Lung (tissue), 12 donors: ENCODE measurements around the gene PSMB2. TPM values are rescaled to one million over a fixed set of nuclear protein-coding genes. Genes with fewer than 3 reads are reported as not detected.

ENCODE experiments used
- ATAC-seq: fragments of 200-7000 bp; cut with Tn5 transposase; one replicate; pipeline ENCODE4 v1.9.1; 2020; ENCODE audit warnings: moderate number of reproducible peaks; ENCODE audit not compliant: insufficient read depth, low FRiP score
- DNase-seq, 3 donors: peaks; one replicate each; pipeline ENCODE4 v3.0.0-alpha.2; 2013 to 2017
- H3K27ac ChIP-seq, 2 donors: one replicate each; pipeline ENCODE4 v1.5.1; 2013; ENCODE audit warnings: mild to moderate bottlenecking in 2 of 2, moderate library complexity in 2 of 2, control low read depth in 1 of 2, inconsistent platforms in 1 of 2, low read depth in 1 of 2, low read length in 1 of 2
- H3K27me3 ChIP-seq, 3 donors: one replicate each; pipeline ENCODE4 v1.5.1; 2013; ENCODE audit warnings: low read length in 2 of 3; ENCODE audit not compliant: control insufficient read depth in 3 of 3, insufficient read depth in 3 of 3
- H3K36me3 ChIP-seq, 4 donors: one replicate each; pipeline ENCODE4 v1.5.1; 2013; ENCODE audit warnings: low read length in 4 of 4, mild to moderate bottlenecking in 1 of 4, moderate library complexity in 1 of 4; ENCODE audit not compliant: control insufficient read depth in 4 of 4, insufficient read depth in 4 of 4
- H3K4me1 ChIP-seq, 5 donors: one replicate each; pipeline ENCODE4 v1.5.1; 2013; ENCODE audit warnings: low read length in 5 of 5, mild to moderate bottlenecking in 2 of 5, moderate library complexity in 1 of 5; ENCODE audit not compliant: control insufficient read depth in 5 of 5, insufficient read depth in 5 of 5
- H3K4me3 ChIP-seq: one replicate; pipeline ENCODE4 v1.5.1; 2013; ENCODE audit warnings: mild to moderate bottlenecking, control low read depth, moderate library complexity
- H3K9ac ChIP-seq, 2 donors: one replicate each; pipeline ENCODE4 v1.5.1; 2013; ENCODE audit warnings: low read length in 2 of 2, control low read depth in 1 of 2; ENCODE audit not compliant: insufficient read depth in 1 of 2
- H3K9me3 ChIP-seq, 4 donors: one replicate each; pipeline ENCODE4 v1.5.1; 2013; ENCODE audit warnings: low read length in 3 of 4, mild to moderate bottlenecking in 1 of 4, moderate library complexity in 1 of 4; ENCODE audit not compliant: control insufficient read depth in 4 of 4, insufficient read depth in 3 of 4
- WGBS, 2 donors: extraction: QIAGEN DNeasy Blood & Tissue Kit; methylation state at CpG; one replicate each; pipeline ENCODE4 v1.1.7; 2013; 5-methylcytosine and 5-hydroxymethylcytosine counted together
- polyA plus RNA-seq, 2 donors: library from polyadenylated mRNA; stranded (reverse); fragments of 200-250 nt; gene quantifications; one replicate each; pipeline ENCODE4 v1.2.1, GENCODE V29; 2013
- total RNA-seq, 2 donors: library from RNA; depleted of rRNA in 1 of 2; stranded (reverse); fragments of >200 nt in 1 of 2; gene quantifications; one replicate each; pipeline ENCODE4 v1.2.1, GENCODE V29; 2014 to 2021
- TF ChIP-seq, protein P1 (sequence below): IDR thresholded peaks from 2 replicates; pipeline ENCODE4 v1.5.1; 2012; ENCODE audit warnings: mild to moderate bottlenecking; ENCODE audit errors: control extremely low read depth, extremely low read depth
- donor health status: control.
- donor health status: control.
- donor health status: Bipolar disorder and iron deficiency.
- donor health status: healthy.
- donor health status: DM: yes; HTN: yes; CAD: no.

Gene PSMB2
- total and polyA plus RNA-seq, 4 donors = 32.0 to 59.2 (median 57.8) TPM

DNA sequence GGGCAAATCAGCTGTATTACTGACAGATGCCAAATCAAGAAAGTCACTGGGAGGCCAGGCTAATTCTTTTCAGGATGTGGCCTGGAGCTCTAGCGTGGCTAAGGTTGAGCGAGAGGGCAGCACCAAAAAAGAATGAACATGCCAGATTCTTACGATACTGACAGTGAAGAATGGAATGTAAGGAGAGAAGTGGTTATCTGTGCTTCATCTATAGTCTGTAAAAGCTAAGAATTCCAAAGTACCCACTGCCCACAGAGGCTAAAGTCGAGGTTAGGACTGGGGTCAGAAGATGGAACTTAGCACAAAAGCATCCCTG, 35.5 kb downstream of the PSMB2 start:
- Histone ChIP-seq H3K9me3 (no peaks in the 10 kb centered on the region), H3K36me3 (peaks cover 21 to 46% (median 38%) of the 10 kb centered on the region in 4 donors), H3K27me3 (no peaks in the 10 kb centered on the region), H3K4me1 (no peaks in the 10 kb centered on the region), H3K27ac (no peak overlapping the region), H3K9ac (no peak overlapping the region), H3K4me3 (no peak overlapping the region)
- TF ChIP-seq, protein P1, sequence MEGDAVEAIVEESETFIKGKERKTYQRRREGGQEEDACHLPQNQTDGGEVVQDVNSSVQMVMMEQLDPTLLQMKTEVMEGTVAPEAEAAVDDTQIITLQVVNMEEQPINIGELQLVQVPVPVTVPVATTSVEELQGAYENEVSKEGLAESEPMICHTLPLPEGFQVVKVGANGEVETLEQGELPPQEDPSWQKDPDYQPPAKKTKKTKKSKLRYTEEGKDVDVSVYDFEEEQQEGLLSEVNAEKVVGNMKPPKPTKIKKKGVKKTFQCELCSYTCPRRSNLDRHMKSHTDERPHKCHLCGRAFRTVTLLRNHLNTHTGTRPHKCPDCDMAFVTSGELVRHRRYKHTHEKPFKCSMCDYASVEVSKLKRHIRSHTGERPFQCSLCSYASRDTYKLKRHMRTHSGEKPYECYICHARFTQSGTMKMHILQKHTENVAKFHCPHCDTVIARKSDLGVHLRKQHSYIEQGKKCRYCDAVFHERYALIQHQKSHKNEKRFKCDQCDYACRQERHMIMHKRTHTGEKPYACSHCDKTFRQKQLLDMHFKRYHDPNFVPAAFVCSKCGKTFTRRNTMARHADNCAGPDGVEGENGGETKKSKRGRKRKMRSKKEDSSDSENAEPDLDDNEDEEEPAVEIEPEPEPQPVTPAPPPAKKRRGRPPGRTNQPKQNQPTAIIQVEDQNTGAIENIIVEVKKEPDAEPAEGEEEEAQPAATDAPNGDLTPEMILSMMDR = no peak
- ATAC-seq (no peak), DNase-seq (no peak)
- 91 to 93% methylated on average over 4 of the region's 4 CpGs for WGBS, 2 donors

DNA sequence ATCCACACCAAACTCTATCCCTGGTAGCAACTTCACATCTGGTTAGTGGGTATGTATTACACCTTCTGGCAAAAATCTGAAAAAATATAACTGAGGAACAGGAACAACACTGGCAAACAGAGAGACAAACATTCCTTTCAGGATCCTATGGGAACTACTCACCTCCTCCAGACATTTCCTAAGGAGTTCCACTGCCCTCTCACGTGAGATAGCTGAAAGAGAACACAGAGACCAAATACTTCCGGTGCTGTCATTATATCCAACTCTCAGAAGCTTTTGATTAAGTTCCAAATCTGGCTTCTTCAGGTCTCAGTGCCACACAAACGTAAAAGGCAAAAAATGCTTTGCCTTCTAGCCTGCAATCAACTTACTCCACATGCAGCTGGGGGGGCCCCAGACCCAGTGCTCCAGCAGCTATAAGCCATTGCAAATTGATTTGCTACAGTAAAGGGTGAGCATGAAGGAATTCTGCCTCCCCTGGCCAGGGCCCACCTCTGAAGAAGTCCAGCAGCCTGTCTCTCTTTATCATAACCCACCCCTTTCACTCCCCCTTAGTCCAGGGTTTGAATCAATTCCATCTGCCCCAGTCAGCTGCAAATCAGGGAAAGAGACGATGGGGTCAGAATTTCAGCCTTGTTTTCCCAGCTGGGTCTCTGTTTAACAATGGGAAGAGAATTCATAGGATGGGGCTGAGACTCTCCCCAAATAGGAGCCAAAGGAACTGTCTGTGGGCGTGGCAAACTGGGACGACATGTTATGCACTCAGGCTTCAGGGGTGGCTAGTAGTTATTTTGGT, 36.1 kb downstream of the PSMB2 start:
- Histone ChIP-seq H3K36me3 (peaks cover 23 to 46% (median 38%) of the 10 kb centered on the region in 4 donors), H3K27me3 (no peaks in the 10 kb centered on the region), H3K27ac (no peak overlapping the region), H3K9ac (no peak overlapping the region), H3K4me1 (no peaks in the 10 kb centered on the region), H3K4me3 (no peak overlapping the region), H3K9me3 (no peaks in the 10 kb centered on the region)
- 90 to 94% methylated on average over 6 of the region's 6 CpGs for WGBS, 2 donors
- TF ChIP-seq, protein P1 = no peak
- ATAC-seq (no peak), DNase-seq (no peak)

DNA sequence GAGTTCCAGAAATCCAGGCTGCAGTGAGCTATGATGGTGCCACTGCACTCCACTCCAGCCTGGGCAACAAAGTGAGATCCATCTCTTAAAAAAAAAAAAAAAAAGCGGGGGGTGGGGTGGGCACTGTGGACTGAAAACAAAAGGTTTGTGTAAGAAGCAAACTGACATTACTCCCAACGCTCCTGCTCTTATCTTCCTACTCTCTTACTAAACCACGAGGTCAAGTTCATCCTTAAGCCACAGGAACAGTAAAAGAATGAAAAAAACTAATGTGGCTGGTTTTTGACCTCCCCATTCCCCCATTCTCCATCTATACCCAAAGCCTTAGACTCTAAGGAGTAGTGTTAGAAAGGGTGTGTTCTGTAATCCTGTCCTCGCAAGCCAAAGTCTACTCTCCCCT, 37.4 kb downstream of the PSMB2 start:
- peaks cover 22 to 45% (median 35%) of the 10 kb centered on the region in 4 donors for H3K36me3 ChIP-seq
- H3K27me3 ChIP-seq = no peaks in the 10 kb centered on the region

More for the DNA sequence above, 37.4 kb downstream of the PSMB2 start:
- H3K4me1 ChIP-seq = no peaks in the 10 kb centered on the region
- H3K9ac ChIP-seq = no peak overlapping the region
- no peak overlapping the region for H3K4me3 ChIP-seq
- DNase-seq (no peak), ATAC-seq (no peak)
- no peaks in the 10 kb centered on the region for H3K9me3 ChIP-seq
- H3K27ac ChIP-seq = no peak overlapping the region
- TF ChIP-seq, protein P1 = no peak
- 85 to 90% methylated on average over 4 of the region's 4 CpGs for WGBS, 2 donors
